Keratinocyte (primary cell): Measurements from ENCODE around the gene CDC42BPG.

Source experiments
- EZH2 ChIP-seq: IDR thresholded peaks from one replicate; pipeline ENCODE4 v1.6.1; 2012; ENCODE audit warnings: inconsistent platforms, mild to moderate bottlenecking, low read length, moderate library complexity
- TF ChIP-seq, protein P1 (sequence below), 3 experiments: IDR thresholded peaks in 1 of 3; conservative IDR thresholded peaks in 1 of 3; optimal IDR thresholded peaks in 1 of 3; 2 replicates in 2 of 3; 3 replicates in 1 of 3; pipeline versions ENCODE3 to v1.5.1; 2011; ENCODE audit warnings: low read length in 3 of 3, mild to moderate bottlenecking in 3 of 3, moderate library complexity in 2 of 3, control low read depth in 1 of 3, inconsistent platforms in 1 of 3; ENCODE audit not compliant: insufficient read depth in 2 of 3; ENCODE audit errors: extremely low read depth in 1 of 3

DNA sequence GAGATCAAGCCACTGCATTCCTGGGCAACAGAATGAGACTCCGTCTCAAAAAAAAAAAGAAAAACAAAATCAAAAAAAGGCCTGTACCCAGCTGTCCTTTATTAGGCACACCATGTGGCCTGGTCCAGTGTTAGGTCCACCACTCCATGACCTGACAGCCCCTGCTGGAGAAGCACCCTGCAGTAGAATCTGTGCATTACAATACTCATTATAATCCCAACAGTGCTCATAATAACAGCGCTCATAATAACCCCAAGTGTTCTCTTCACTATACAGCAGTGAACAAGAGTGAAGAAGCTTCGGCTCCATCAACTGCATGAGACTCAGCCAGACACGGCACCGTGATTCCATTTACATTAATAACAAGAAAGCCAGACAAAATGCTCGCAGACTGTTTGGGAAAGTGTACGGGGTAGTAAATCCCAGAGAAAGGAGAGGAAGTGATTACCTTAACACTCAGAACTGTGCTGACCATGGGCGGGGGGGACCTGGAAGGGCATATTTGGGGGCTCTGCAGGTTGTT is 42.8 kb upstream of the CDC42BPG start:
- TF ChIP-seq, protein P1, sequence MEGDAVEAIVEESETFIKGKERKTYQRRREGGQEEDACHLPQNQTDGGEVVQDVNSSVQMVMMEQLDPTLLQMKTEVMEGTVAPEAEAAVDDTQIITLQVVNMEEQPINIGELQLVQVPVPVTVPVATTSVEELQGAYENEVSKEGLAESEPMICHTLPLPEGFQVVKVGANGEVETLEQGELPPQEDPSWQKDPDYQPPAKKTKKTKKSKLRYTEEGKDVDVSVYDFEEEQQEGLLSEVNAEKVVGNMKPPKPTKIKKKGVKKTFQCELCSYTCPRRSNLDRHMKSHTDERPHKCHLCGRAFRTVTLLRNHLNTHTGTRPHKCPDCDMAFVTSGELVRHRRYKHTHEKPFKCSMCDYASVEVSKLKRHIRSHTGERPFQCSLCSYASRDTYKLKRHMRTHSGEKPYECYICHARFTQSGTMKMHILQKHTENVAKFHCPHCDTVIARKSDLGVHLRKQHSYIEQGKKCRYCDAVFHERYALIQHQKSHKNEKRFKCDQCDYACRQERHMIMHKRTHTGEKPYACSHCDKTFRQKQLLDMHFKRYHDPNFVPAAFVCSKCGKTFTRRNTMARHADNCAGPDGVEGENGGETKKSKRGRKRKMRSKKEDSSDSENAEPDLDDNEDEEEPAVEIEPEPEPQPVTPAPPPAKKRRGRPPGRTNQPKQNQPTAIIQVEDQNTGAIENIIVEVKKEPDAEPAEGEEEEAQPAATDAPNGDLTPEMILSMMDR (optimal IDR thresholded peaks at IDR 0.05 in 1 of 3, IDR thresholded peaks at IDR 0.05 in 1 of 3, conservative IDR thresholded peaks at IDR 0.05 in 1 of 3; ENCODE audit: extremely low read depth in 1 of 3, insufficient read depth in 2 of 3, low read length in 3 of 3) = no peak
- no peak for TF ChIP-seq EZH2
